GM23338 (cell line): ENCODE data around the gene TMEM231. TPM values are rescaled to one million over a fixed set of nuclear protein-coding genes. Genes with fewer than 3 reads are reported as not detected.

ENCODE experiments used
- ATAC-seq: fragments of 200-7000 bp; cut with Tn5 transposase; 3 replicates; pipeline ENCODE4 v1.9.1; 2020
- DNase-seq: peaks from one replicate; pipeline ENCODE4 v3.0.0-alpha.2; 2015; ENCODE audit warnings: low spot score
- H2AFZ ChIP-seq: fragments of 200-600 bp; sonication (generic); 2 replicates; pipeline ENCODE4 v1.8.0; 2016; ENCODE audit warnings: antibody characterized with exemption, mild to moderate bottlenecking, moderate library complexity
- H3F3A ChIP-seq: fragments of 200-600 bp; sonication (generic); replicated peaks from 2 replicates; pipeline ENCODE4 v1.8.0; 2017; ENCODE audit warnings: antibody characterized with exemption, mixed run types, low read depth
- H3K27ac ChIP-seq: fragments of 200-600 bp; sonication (generic); 2 replicates; pipeline ENCODE4 v1.6.1; 2016; ENCODE audit warnings: low read depth
- H3K27me3 ChIP-seq: fragments of 200-600 bp; sonication (generic); 2 replicates; pipeline ENCODE4 v1.8.0; 2016; ENCODE audit warnings: mild to moderate bottlenecking, mixed run types, moderate library complexity; ENCODE audit not compliant: insufficient read depth
- H3K36me3 ChIP-seq: fragments of 200-600 bp; sonication (generic); 2 replicates; pipeline ENCODE4 v1.8.0; 2016; ENCODE audit warnings: mild to moderate bottlenecking; ENCODE audit not compliant: insufficient read depth
- H3K4me1 ChIP-seq: fragments of 200-600 bp; sonication (generic); 2 replicates; pipeline ENCODE4 v1.8.0; 2016; ENCODE audit warnings: mild to moderate bottlenecking, moderate library complexity; ENCODE audit not compliant: insufficient read depth
- H3K4me2 ChIP-seq: fragments of 200-600 bp; sonication (generic); 2 replicates; pipeline ENCODE4 v1.7.1; 2017; ENCODE audit warnings: mixed run types
- H3K4me3 ChIP-seq: fragments of 200-600 bp; sonication (generic); 2 replicates; pipeline ENCODE4 v1.6.1; 2016; ENCODE audit warnings: mixed run types
- H3K79me2 ChIP-seq: fragments of 200-600 bp; sonication (generic); replicated peaks from 2 replicates; pipeline ENCODE4 v1.8.0; 2017; ENCODE audit warnings: mild to moderate bottlenecking; ENCODE audit not compliant: insufficient read depth
- H3K9me2 ChIP-seq: fragments of 200-600 bp; sonication (generic); 2 replicates; pipeline ENCODE4 v1.8.0; 2017; ENCODE audit not compliant: insufficient read depth
- H4K20me1 ChIP-seq: fragments of 200-600 bp; sonication (generic); replicated peaks from 2 replicates; pipeline ENCODE4 v1.8.0; 2017; ENCODE audit warnings: mild to moderate bottlenecking; ENCODE audit not compliant: insufficient read depth
- H3K27ac Mint-ChIP-seq: 2 replicates; pipeline ENCODE4 v1.8.0; 2020; ENCODE audit warnings: inconsistent platforms, mild to moderate bottlenecking, moderate library complexity, mixed read lengths
- H3K27me3 Mint-ChIP-seq: 3 replicates; pipeline ENCODE4 v1.8.0; 2022; ENCODE audit warnings: low read depth, mild to moderate bottlenecking, moderate library complexity, mixed read lengths, inconsistent platforms; ENCODE audit not compliant: insufficient read depth, poor library complexity
- H3K36me3 Mint-ChIP-seq: 3 replicates; pipeline ENCODE4 v1.8.0; 2021; ENCODE audit warnings: low read depth, mild to moderate bottlenecking, inconsistent platforms, moderate library complexity, mixed read lengths
- H3K4me1 Mint-ChIP-seq: 3 replicates; pipeline ENCODE4 v1.8.0; 2020; ENCODE audit warnings: mild to moderate bottlenecking, inconsistent platforms, mixed read lengths
- H3K4me3 Mint-ChIP-seq: 3 replicates; pipeline ENCODE4 v1.8.0; 2021; ENCODE audit warnings: moderate library complexity, mild to moderate bottlenecking, inconsistent platforms, mixed read lengths
- H3K9me3 Mint-ChIP-seq: 3 replicates; pipeline ENCODE4 v1.8.0; 2020; ENCODE audit warnings: moderate library complexity, mild to moderate bottlenecking, inconsistent platforms, mixed read lengths
- CREB1 ChIP-seq: fragments of 250-450 bp; sonication (Bioruptor Pico); IDR thresholded peaks from 2 replicates; pipeline ENCODE4 v1.5.0; 2020; ENCODE audit warnings: low read depth, mild to moderate bottlenecking, moderate library complexity
- EZH2 ChIP-seq: fragments of 200-600 bp; sonication (generic); IDR thresholded peaks from one replicate; pipeline ENCODE4 v1.8.0; 2017; ENCODE audit warnings: antibody characterized with exemption, mild to moderate bottlenecking, low read depth; ENCODE audit not compliant: unreplicated experiment
- EZH2phosphoT487 ChIP-seq: fragments of 200-600 bp; sonication (generic); IDR thresholded peaks from one replicate; pipeline ENCODE4 v1.8.1; 2018; ENCODE audit warnings: antibody characterized with exemption; ENCODE audit not compliant: unreplicated experiment
- JUNB ChIP-seq: IDR thresholded peaks from one replicate; pipeline ENCODE4 v1.6.1; 2016; ENCODE audit warnings: antibody characterized with exemption; ENCODE audit not compliant: unreplicated experiment
- POLR2AphosphoS5 ChIP-seq: IDR thresholded peaks from 2 replicates; pipeline ENCODE4 v1.6.1; 2016; ENCODE audit warnings: antibody characterized with exemption, low read depth
- STAT1 ChIP-seq: IDR thresholded peaks from one replicate; pipeline ENCODE4 v1.6.1; 2016; ENCODE audit warnings: antibody characterized with exemption; ENCODE audit not compliant: unreplicated experiment
- ZNF114 ChIP-seq: fragments of 250-450 bp; sonication (Bioruptor Pico); IDR thresholded peaks from 2 replicates; pipeline ENCODE4 v1.5.0; 2020; ENCODE audit warnings: mild to moderate bottlenecking, moderate library complexity
- ZNF331 ChIP-seq: fragments of 250-450 bp; sonication (Bioruptor Pico); IDR thresholded peaks from 2 replicates; pipeline ENCODE4 v1.5.0; 2020; ENCODE audit warnings: low read depth, mild to moderate bottlenecking, moderate library complexity
- polyA plus RNA-seq: library from polyadenylated mRNA; unstranded; fragments of >200 nt; fragmentation: Nextera tagmentation; extraction: Ambion mirVana; gene quantifications from 2 replicates; pipeline ENCODE4 v1.2.1, GENCODE V29; 2016
- total RNA-seq: library from RNA; depleted of rRNA; stranded (reverse); fragments of >200 nt; shearing (Covaris generic); gene quantifications from 2 replicates; pipeline ENCODE4 v1.2.3, GENCODE V29; 2014
- TF ChIP-seq, protein P1 (sequence below): fragments of 250-450 bp; sonication (Bioruptor Pico); IDR thresholded peaks from 2 replicates; pipeline ENCODE4 v1.5.0; 2020; ENCODE audit warnings: mild to moderate bottlenecking, moderate library complexity
- TF ChIP-seq, protein P2 (sequence below), 2 experiments: fragments of 200-600 bp in 1 of 2; sonication (generic) in 1 of 2; conservative IDR thresholded peaks; 2 replicates each; pipeline versions ENCODE4 v1.5.1 to v1.6.1; 2016 to 2017; ENCODE audit warnings: antibody characterized with exemption in 2 of 2, low read depth in 2 of 2, mild to moderate bottlenecking in 2 of 2, moderate library complexity in 1 of 2

The TMEM231 gene
- total and polyA plus RNA-seq, 2 experiments from 2014 or later = 5.3 to 19.9 TPM

DNA sequence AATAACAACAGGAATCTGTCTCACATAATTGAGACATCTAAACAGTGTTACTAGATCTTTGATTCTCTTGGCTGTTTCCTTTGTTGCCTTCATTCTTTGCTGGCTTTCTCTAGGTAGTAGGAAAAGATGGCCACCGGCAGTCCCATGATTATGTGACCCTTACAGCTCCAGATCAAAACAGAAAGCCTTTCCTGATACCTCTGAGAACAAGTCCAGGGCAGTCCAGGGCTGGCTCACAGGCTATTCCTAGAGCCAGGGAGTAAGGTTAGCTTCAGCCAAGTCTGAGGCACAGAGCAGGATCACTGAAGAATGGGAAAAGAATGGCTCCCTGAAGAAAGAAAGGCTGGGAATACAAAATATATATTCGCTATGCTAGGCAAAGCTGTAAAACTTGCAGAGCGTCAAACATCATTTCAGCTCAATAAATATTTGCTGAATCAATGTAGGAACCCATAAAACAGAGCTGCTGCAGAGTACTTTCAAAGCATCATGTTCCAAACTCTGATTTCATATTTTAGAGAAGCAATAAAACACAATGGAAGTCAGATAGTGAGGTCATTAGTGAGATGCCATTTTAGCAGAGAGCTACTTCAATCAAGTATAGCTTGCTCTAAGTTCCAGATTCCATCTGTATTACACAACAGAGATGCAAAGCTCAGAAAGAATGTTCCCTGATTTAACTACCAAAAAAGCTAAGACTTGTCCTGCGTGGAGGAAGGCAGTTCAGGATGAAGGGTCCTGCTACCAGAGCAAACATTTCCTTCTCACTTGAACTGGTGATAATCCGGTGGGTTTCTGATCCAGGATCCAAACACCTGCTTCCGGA, 43.6 kb upstream of the TMEM231 start:
- Histone ChIP-seq H3K9me2 (no peaks in the 10 kb centered on the region), H3K4me1 (peaks cover 7% of the 10 kb centered on the region), H3K4me2 (no peak overlapping the region), H3K79me2 (no peaks in the 10 kb centered on the region), H4K20me1 (no peaks in the 10 kb centered on the region), H2AFZ (no peak overlapping the region), H3K27ac (no peak overlapping the region), H3K27me3 (no peaks in the 10 kb centered on the region), H3K36me3 (peaks cover 28% of the 10 kb centered on the region), H3K4me3 (no peak overlapping the region), H3F3A (no peaks in the 10 kb centered on the region)
- DNase-seq (no peak), ATAC-seq (no peak)
- Mint-ChIP-seq H3K4me1 (peaks cover 7% of the 10 kb centered on the region), H3K27me3 (peaks cover 5% of the 10 kb centered on the region), H3K27ac (no peak overlapping the region), H3K36me3 (peaks cover 75% of the 10 kb centered on the region), H3K9me3 (peaks cover 15% of the 10 kb centered on the region), H3K4me3 (no peak overlapping the region)
- TF ChIP-seq CREB1 (no peak), JUNB (no peak)

DNA sequence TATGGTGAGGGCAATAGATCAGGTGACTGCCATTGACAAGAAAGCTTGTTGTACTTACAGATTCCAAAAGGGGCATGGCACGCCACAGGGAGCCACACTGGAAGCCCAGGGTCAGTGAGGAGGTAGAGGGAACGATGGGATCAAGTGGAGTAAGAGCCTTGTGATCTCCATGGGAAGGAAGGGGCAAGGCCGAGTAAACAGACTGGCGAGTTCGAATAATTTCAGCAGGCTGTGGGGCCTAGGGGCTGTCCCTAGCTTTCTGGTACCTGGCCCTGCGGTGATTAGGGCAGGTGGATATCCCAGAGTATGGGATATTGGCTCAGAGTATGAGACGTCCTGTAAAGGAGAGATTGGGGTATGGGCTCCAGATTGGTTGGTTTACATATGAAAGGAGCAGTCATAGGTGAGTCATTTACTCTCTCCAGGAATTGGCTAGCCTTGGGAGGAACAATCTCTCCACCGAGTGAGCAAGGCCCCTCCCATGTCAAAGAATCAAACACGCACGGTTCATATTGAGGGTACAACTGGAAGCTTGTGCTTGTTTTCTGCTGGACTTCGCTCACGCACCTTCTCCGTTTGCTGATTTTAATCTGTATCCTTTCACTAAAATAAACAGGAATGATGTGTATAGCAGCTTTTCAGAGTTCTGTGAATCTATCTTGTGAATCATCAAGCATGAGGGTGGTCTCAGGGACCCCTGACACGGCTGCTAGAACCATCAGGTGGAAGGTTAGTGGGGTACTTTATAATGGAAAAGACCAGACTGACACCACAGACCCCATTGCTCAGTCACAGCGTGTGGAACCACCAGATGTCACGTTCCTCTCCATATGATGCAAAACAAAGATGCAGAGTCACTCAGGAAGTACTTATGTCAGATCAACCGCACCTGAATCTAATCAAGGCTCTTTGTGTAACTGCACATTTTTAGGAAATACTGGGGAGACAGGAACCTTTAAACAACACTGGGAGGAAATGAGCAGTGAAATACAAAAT, 38.1 kb upstream of the TMEM231 start:
- peaks cover 11% of the 10 kb centered on the region for H3K27me3 Mint-ChIP-seq
- H3F3A ChIP-seq = no peaks in the 10 kb centered on the region
- H4K20me1 ChIP-seq = no peaks in the 10 kb centered on the region
- H3K27ac ChIP-seq = peak overlapping the region; percentile 84
- H3K4me2 ChIP-seq = peak overlapping the region; percentile 58
- H2AFZ ChIP-seq = no peak overlapping the region
- peaks cover 46% of the 10 kb centered on the region for H3K4me1 Mint-ChIP-seq
- peak overlapping the region; percentile 22; the same call in 1 of the 2 replicates for H3K4me3 ChIP-seq
- peaks cover 29% of the 10 kb centered on the region for H3K36me3 Mint-ChIP-seq
- H3K4me3 Mint-ChIP-seq = peak overlapping the region; percentile 47
- peaks cover 33% of the 10 kb centered on the region for H3K4me1 ChIP-seq
- H3K79me2 ChIP-seq = no peaks in the 10 kb centered on the region
- H3K27ac Mint-ChIP-seq = peak overlapping the region; percentile 96
- ATAC-seq = peak; percentile 94
- no peaks in the 10 kb centered on the region for H3K36me3 ChIP-seq
- H3K9me3 Mint-ChIP-seq = peaks cover 7% of the 10 kb centered on the region; the same call in 2 of the 3 replicates
- no peaks in the 10 kb centered on the region for H3K9me2 ChIP-seq
- DNase-seq = peak; percentile 86
- no peaks in the 10 kb centered on the region for H3K27me3 ChIP-seq
- peak; percentile 28; the same call in 1 of the 2 replicates for TF ChIP-seq POLR2AphosphoS5
- no peak for TF ChIP-seq EZH2phosphoT487
- no peak for TF ChIP-seq ZNF331 (CRISPR knock-in tag)
- TF ChIP-seq, protein P1, sequence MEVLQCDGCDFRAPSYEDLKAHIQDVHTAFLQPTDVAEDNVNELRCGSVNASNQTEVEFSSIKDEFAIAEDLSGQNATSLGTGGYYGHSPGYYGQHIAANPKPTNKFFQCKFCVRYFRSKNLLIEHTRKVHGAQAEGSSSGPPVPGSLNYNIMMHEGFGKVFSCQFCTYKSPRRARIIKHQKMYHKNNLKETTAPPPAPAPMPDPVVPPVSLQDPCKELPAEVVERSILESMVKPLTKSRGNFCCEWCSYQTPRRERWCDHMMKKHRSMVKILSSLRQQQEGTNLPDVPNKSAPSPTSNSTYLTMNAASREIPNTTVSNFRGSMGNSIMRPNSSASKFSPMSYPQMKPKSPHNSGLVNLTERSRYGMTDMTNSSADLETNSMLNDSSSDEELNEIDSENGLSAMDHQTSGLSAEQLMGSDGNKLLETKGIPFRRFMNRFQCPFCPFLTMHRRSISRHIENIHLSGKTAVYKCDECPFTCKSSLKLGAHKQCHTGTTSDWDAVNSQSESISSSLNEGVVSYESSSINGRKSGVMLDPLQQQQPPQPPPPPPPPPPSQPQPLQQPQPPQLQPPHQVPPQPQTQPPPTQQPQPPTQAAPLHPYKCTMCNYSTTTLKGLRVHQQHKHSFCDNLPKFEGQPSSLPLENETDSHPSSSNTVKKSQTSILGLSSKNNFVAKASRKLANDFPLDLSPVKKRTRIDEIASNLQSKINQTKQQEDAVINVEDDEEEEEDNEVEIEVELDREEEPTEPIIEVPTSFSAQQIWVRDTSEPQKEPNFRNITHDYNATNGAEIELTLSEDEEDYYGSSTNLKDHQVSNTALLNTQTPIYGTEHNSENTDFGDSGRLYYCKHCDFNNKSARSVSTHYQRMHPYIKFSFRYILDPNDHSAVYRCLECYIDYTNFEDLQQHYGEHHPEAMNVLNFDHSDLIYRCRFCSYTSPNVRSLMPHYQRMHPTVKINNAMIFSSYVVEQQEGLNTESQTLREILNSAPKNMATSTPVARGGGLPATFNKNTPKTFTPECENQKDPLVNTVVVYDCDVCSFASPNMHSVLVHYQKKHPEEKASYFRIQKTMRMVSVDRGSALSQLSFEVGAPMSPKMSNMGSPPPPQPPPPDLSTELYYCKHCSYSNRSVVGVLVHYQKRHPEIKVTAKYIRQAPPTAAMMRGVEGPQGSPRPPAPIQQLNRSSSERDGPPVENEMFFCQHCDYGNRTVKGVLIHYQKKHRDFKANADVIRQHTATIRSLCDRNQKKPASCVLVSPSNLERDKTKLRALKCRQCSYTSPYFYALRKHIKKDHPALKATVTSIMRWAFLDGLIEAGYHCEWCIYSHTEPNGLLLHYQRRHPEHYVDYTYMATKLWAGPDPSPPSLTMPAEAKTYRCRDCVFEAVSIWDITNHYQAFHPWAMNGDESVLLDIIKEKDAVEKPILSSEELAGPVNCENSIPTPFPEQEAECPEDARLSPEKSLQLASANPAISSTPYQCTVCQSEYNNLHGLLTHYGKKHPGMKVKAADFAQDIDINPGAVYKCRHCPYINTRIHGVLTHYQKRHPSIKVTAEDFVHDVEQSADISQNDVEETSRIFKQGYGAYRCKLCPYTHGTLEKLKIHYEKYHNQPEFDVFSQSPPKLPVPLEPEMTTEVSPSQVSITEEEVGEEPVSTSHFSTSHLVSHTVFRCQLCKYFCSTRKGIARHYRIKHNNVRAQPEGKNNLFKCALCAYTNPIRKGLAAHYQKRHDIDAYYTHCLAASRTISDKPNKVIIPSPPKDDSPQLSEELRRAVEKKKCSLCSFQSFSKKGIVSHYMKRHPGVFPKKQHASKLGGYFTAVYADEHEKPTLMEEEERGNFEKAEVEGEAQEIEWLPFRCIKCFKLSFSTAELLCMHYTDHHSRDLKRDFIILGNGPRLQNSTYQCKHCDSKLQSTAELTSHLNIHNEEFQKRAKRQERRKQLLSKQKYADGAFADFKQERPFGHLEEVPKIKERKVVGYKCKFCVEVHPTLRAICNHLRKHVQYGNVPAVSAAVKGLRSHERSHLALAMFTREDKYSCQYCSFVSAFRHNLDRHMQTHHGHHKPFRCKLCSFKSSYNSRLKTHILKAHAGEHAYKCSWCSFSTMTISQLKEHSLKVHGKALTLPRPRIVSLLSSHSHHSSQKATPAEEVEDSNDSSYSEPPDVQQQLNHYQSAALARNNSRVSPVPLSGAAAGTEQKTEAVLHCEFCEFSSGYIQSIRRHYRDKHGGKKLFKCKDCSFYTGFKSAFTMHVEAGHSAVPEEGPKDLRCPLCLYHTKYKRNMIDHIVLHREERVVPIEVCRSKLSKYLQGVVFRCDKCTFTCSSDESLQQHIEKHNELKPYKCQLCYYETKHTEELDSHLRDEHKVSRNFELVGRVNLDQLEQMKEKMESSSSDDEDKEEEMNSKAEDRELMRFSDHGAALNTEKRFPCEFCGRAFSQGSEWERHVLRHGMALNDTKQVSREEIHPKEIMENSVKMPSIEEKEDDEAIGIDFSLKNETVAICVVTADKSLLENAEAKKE (CRISPR knock-in tag) = no peak
- no peak for TF ChIP-seq JUNB
- 0 out of 2 replicates have a peak, but pooled peaks have one; percentile 6 for TF ChIP-seq CREB1
- TF ChIP-seq ZNF114 (CRISPR knock-in tag) = no peak
- no peak for TF ChIP-seq EZH2
- TF ChIP-seq STAT1 = no peak
- TF ChIP-seq, protein P2, sequence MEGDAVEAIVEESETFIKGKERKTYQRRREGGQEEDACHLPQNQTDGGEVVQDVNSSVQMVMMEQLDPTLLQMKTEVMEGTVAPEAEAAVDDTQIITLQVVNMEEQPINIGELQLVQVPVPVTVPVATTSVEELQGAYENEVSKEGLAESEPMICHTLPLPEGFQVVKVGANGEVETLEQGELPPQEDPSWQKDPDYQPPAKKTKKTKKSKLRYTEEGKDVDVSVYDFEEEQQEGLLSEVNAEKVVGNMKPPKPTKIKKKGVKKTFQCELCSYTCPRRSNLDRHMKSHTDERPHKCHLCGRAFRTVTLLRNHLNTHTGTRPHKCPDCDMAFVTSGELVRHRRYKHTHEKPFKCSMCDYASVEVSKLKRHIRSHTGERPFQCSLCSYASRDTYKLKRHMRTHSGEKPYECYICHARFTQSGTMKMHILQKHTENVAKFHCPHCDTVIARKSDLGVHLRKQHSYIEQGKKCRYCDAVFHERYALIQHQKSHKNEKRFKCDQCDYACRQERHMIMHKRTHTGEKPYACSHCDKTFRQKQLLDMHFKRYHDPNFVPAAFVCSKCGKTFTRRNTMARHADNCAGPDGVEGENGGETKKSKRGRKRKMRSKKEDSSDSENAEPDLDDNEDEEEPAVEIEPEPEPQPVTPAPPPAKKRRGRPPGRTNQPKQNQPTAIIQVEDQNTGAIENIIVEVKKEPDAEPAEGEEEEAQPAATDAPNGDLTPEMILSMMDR (conservative IDR thresholded peaks at IDR 0.05; ENCODE audit: low read depth in 2 of 2) = no peak
